ENCODE results near the gene MYADM. TPM values are rescaled to one million over a fixed set of nuclear protein-coding genes. Genes with fewer than 3 reads are reported as not detected.

The MYADM gene
- total and polyA plus RNA-seq, 12 donors = 53.7 to 265 (median 127) TPM

DNA sequence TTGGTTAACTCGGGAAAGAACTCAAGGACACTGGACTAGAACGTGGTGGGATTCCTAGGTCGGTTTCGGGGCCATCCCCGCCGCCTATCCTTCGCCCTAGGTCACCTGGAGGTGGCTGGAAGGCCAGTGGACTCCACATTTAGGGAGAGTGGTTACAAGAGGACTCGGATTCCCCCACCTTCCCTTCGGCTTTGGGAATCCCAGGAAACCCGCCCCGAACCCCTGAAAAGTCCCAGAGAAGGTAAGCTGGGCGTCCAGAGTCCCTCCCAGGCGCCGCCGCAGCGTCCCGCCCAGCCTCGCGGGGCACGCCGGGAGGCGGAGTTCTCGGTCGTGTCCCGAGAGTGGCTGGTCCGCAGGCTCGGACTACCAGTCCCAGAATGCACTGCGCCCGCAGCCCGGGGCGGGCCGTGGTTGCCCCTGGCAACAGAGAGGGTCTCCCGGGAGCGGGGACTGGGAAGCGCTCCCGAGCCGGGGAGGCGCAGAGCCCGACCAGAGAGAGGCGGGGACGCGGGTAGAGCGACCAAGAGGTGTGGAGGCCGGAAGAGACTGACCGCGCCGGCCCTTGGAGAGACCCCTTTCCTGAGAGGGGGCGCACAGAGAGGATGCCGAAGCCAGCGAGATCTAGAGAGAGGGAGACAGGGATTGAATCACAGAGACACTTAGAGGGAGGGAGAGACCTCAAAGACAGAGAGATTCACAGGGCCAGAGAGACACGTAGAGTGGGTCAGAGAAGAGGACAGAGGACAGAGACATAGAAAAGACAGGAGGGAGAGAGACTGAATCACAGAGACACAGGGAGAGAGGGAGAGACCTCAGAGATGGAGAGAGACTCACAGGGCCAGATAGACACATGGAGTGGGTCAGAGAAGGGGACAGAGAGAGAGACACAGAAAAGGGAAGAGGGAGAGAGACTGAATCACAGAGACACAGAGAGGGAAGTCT is 11.7 kb downstream of the MYADM start:
- TF ChIP-seq CTCF (IDR thresholded peaks at IDR 0.05) = no peak
- DNase-seq (peak; percentile 95 to 96), ATAC-seq (peak; percentile 96 to 100 (median 98))
- intact Hi-C loops (cut with DNase I) = loop anchor here in 4 of 10 donors (1.0 to 10.0 kb wide), 4 partner anchors 12 to 225 kb away; partner anchors contain the start of genes MYADM (in 1 of the 4), NDUFA3 (in 1 of the 4) and OSCAR (in 1 of the 4)
- Histone ChIP-seq H3K9me3 (no peaks in the 10 kb centered on the region), H3K27ac (peak overlapping the region in 6 of 10 donors; percentile 16 to 55 (median 22)), H3K36me3 (peaks cover 0 to 23% (median 6%) of the 10 kb centered on the region in 9 donors), H3K27me3 (peaks cover 15 to 49% (median 44%) of the 10 kb centered on the region in 7 donors), H3K4me3 (peak overlapping the region; percentile 40 to 71 (median 60)), H3K4me1 (peaks cover 5 to 59% (median 22%) of the 10 kb centered on the region in 9 donors)
- WGBS, 2 donors = 1 to 2% methylated on average over 46 to 51 of the region's 51 CpGs

- peaks cover 5 to 45% (median 21%) of the 10 kb centered on the region in 9 donors for H3K4me1 ChIP-seq
- WGBS, 2 donors = 34 to 42% methylated on average over 6 of the region's 6 CpGs
Measured at GRCh38 chr19:53880711-53881481, 13.2 kb downstream of the MYADM start.

DNA sequence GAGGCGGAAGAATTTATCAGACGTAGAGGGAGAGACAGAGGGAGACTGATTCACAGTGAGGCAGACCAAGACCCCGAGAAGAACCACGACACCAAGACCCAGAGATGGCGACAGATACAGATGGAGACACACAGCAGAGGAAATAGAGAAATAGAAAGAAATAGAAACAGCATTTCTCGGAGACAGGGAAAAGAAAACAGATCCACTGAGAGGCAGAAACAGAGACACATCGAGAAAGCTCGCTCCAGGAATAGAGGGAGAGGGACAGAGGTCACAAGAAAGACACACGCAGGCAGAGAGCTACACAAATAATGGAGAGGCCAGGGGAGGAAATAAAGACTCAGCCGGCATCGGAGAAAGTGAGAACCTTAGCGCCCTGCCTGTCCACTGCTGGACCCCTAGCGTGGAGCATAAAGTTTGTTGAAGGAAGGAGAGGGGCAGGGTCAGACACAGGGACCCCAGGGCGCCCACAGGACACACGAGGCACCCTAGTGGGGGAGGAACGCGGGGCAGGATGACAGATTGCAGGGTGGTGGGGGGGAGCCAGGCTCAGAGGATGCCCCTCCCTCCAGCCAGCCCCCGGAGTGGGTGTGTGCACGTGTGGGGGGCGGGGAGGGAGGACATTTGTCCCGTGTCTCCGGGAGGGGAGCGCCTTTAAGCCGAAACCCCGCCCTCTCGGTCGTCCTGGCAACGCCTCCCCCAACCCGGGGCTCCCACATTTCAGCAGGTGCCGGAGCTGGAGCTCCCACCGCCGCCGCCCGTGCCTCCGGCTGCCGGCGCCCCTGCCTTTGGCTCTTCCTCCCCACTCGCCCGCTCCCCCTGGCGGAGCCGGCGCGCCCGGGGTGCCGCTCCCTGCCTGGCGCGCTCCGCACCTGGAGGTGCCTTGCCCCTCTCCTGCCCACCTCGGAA is 14.1 kb downstream of the MYADM start, which contains the start of gene PRKCG:
Gene PRKCG (plus strand): TSS at position 716 of the 909 bp plus-strand sequence. CDS start 298 bp downstream, outside the sequence.
- Histone ChIP-seq H3K4me3 (peak within 1 kb of the TSS in 9 of 10 donors; percentile 22 to 54 (median 45)), H3K27ac (no peak within 1 kb of the TSS), H3K27me3 (peaks cover 15 to 68% (median 62%) of the 10 kb centered on the region in 7 donors), H3K4me1 (peaks cover 5 to 38% (median 21%) of the 10 kb centered on the region in 9 donors), H3K36me3 (peaks cover 0 to under 1% (median 0%) of the 10 kb centered on the region in 9 donors), H3K9me3 (no peaks in the 10 kb centered on the region)
- intact Hi-C loops (cut with DNase I) = loop anchor here in 2 of 10 donors (5.0 kb wide), 1 partner anchor 39 kb away; no protein-coding TSS in a partner anchor
- TF ChIP-seq CTCF (IDR thresholded peaks at IDR 0.05) = peak in 8 of 9 donors; percentile 29 to 69 (median 58)
- 3 to 4% methylated on average over 42 to 49 of the region's 49 CpGs for WGBS, 2 donors
- DNase-seq (peak in 1 of 2 donors; percentile 43), ATAC-seq (no peak)

More at GRCh38 chr19:53880711-53881481, 13.2 kb downstream of the MYADM start:
- TF ChIP-seq CTCF (IDR thresholded peaks at IDR 0.05) = no peak
- ATAC-seq (no peak), DNase-seq (no peak)
- H3K4me3 ChIP-seq = no peak overlapping the region
- H3K36me3 ChIP-seq = peaks cover 0 to 9% (median 0%) of the 10 kb centered on the region in 9 donors
- intact Hi-C loops (cut with DNase I) = loop anchor here in 2 of 10 donors (5.0 kb wide), 1 partner anchor 39 kb away; no protein-coding TSS in a partner anchor
- no peak overlapping the region for H3K27ac ChIP-seq
- H3K9me3 ChIP-seq = no peaks in the 10 kb centered on the region
- peaks cover 15 to 63% (median 57%) of the 10 kb centered on the region in 7 donors for H3K27me3 ChIP-seq

All from heart right ventricle (tissue), 16 donors.